BE2C (cell line): ENCODE measurements around the gene TYSND1.
"Not testable (repeated sequence)": the region's sequence is repeated elsewhere in the genome, so short reads cannot be mapped to it uniquely, and the experiment has no call there.

ENCODE experiments used
- DNase-seq: peaks from one replicate; pipeline ENCODE4 v3.0.0-alpha.2; 2020
- H3K27me3 ChIP-seq: fragments of 250-450 bp; sonication (Bioruptor Pico); 2 replicates; pipeline ENCODE4 v1.5.1; 2020; ENCODE audit warnings: mild to moderate bottlenecking
- H3K36me3 ChIP-seq: fragments of 250-450 bp; sonication (Bioruptor Pico); 2 replicates; pipeline ENCODE4 v1.5.1; 2020; ENCODE audit warnings: mild to moderate bottlenecking
- H3K4me1 ChIP-seq: fragments of 250-450 bp; sonication (Bioruptor Pico); 2 replicates; pipeline ENCODE4 v1.5.1; 2020
- H3K4me3 ChIP-seq: 2 replicates; pipeline ENCODE4 v1.5.1; 2011; ENCODE audit warnings: low read depth, low read length
- H3K9me3 ChIP-seq: fragments of 250-450 bp; sonication (Bioruptor Pico); 2 replicates; pipeline ENCODE4 v1.5.1; 2020
- TF ChIP-seq, protein P1 (sequence below): IDR thresholded peaks from 2 replicates; pipeline ENCODE4 v1.5.1; 2012; ENCODE audit warnings: mild to moderate bottlenecking, low read depth, low read length

TYSND1 gene

GRCh38 chr10:70160798-70161197 lies 14.3 kb upstream of the TYSND1 start:
- Histone ChIP-seq H3K27me3 (no peaks in the 10 kb centered on the region), H3K36me3 (peaks cover 41% of the 10 kb centered on the region), H3K9me3 (no peaks in the 10 kb centered on the region), H3K4me1 (no peaks in the 10 kb centered on the region), H3K4me3 (no peak overlapping the region)
- TF ChIP-seq, protein P1, sequence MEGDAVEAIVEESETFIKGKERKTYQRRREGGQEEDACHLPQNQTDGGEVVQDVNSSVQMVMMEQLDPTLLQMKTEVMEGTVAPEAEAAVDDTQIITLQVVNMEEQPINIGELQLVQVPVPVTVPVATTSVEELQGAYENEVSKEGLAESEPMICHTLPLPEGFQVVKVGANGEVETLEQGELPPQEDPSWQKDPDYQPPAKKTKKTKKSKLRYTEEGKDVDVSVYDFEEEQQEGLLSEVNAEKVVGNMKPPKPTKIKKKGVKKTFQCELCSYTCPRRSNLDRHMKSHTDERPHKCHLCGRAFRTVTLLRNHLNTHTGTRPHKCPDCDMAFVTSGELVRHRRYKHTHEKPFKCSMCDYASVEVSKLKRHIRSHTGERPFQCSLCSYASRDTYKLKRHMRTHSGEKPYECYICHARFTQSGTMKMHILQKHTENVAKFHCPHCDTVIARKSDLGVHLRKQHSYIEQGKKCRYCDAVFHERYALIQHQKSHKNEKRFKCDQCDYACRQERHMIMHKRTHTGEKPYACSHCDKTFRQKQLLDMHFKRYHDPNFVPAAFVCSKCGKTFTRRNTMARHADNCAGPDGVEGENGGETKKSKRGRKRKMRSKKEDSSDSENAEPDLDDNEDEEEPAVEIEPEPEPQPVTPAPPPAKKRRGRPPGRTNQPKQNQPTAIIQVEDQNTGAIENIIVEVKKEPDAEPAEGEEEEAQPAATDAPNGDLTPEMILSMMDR: no peak
- no peak for DNase-seq

GRCh38 chr10:70159366-70159765 lies 12.9 kb upstream of the TYSND1 start:
- peaks cover 43% of the 10 kb centered on the region for H3K36me3 ChIP-seq
- not testable (repeated sequence) for H3K9me3 ChIP-seq, H3K4me1 ChIP-seq, DNase-seq, H3K27me3 ChIP-seq, H3K4me3 ChIP-seq

DNA sequence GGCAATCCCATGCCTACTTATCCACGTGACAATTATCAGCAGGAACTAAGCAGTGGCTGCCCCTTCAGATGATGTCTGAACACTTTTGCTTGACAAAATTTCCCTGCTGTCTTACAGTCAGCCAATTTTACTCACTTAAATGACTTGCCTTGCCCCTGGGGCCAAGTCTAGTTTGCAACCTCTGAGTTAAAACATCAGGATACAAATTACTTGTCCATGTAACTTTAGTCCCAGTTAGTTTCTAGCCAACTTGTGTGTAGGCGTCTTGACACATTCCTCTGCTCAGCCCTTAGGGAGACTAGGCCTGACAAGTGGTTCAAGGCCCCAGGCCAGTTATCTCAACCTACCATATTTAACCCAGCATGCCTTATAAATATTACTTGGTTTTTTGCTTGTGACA lies 11.6 kb upstream of the TYSND1 start:
- H3K9me3 ChIP-seq: no peaks in the 10 kb centered on the region
- no peak overlapping the region for H3K4me3 ChIP-seq
- TF ChIP-seq, protein P1: no peak
- DNase-seq: no peak
- no peaks in the 10 kb centered on the region for H3K4me1 ChIP-seq
- no peaks in the 10 kb centered on the region for H3K27me3 ChIP-seq
- peaks cover 53% of the 10 kb centered on the region for H3K36me3 ChIP-seq

DNA sequence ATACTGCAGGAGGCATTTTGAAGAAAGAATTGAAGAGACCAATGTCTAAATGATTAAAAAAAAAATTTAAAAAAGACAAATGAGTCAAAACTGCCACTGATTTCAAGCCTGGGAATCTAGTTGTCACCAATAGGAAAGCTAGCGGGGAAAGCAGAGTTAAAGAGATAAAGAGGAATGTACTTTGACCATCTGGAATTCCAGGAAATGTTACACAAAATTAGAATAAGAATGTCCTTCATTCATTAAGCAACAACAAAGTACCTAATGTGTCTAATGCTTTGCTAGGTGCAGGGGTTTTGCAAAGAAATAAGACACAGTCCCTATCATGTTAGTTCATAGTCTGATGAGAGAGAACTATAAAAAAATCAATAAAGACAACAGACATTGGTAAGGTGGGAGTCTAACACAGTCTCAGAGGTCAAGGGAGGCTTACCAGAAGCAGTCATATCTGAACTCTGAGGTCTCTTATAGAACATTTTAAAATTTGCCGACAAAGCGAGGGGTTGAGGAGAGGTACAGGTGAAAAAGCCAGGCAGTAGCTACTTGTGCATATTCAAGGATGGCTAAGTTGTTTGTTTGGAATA lies 8.8 kb upstream of the TYSND1 start:
- H3K4me1 ChIP-seq: no peaks in the 10 kb centered on the region
- H3K27me3 ChIP-seq: no peaks in the 10 kb centered on the region
- TF ChIP-seq, protein P1: no peak
- no peak for DNase-seq
- H3K4me3 ChIP-seq: no peak overlapping the region
- no peaks in the 10 kb centered on the region for H3K9me3 ChIP-seq
- peaks cover 61% of the 10 kb centered on the region for H3K36me3 ChIP-seq

- Histone ChIP-seq H3K36me3 (peaks cover 21% of the 10 kb centered on the region), H3K4me1 (no peaks in the 10 kb centered on the region; the same call in 1 of the 2 replicates), H3K4me3 (no peak overlapping the region), H3K9me3 (no peaks in the 10 kb centered on the region), H3K27me3 (no peaks in the 10 kb centered on the region)
- DNase-seq: no peak
- TF ChIP-seq, protein P1: no peak
These were observed 2.0 kb upstream of the TYSND1 start for GRCh38 chr10:70148516-70148915.

DNA sequence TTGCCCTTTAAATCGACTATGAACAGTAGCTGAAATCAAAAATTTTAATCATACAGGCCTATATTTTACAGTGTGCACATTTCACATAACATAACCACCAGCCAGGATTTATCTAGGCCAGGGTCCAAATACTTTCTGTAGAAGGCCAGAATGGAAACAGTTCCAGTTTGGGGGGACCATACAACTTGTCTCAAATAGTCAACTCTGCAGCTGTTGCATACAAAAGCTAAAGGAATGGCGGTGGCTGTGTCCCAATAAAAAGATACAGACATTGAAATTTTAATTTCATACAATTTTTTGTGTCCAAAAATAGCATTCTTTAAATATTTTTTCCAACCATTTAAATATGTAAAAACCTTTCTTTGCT lies 742 bp upstream of the TYSND1 start:
- no peak for DNase-seq
- Histone ChIP-seq H3K27me3 (no peaks in the 10 kb centered on the region), H3K4me3 (peak overlapping the region; percentile 45), H3K36me3 (peaks cover 11% of the 10 kb centered on the region), H3K4me1 (no peaks in the 10 kb centered on the region; the same call in 1 of the 2 replicates), H3K9me3 (no peaks in the 10 kb centered on the region)
- TF ChIP-seq, protein P1: no peak
